Measurements from ENCODE around the gene TAOK2. TPM values are rescaled to one million over a fixed set of nuclear protein-coding genes. Genes with fewer than 3 reads are reported as not detected.

Gene TAOK2
- total and polyA plus RNA-seq, 2 of the 13 experiments (the other 11 are each of a cell fraction or from before 2014, with no cell fraction given), result 17.4 to 43.2 TPM

DNA sequence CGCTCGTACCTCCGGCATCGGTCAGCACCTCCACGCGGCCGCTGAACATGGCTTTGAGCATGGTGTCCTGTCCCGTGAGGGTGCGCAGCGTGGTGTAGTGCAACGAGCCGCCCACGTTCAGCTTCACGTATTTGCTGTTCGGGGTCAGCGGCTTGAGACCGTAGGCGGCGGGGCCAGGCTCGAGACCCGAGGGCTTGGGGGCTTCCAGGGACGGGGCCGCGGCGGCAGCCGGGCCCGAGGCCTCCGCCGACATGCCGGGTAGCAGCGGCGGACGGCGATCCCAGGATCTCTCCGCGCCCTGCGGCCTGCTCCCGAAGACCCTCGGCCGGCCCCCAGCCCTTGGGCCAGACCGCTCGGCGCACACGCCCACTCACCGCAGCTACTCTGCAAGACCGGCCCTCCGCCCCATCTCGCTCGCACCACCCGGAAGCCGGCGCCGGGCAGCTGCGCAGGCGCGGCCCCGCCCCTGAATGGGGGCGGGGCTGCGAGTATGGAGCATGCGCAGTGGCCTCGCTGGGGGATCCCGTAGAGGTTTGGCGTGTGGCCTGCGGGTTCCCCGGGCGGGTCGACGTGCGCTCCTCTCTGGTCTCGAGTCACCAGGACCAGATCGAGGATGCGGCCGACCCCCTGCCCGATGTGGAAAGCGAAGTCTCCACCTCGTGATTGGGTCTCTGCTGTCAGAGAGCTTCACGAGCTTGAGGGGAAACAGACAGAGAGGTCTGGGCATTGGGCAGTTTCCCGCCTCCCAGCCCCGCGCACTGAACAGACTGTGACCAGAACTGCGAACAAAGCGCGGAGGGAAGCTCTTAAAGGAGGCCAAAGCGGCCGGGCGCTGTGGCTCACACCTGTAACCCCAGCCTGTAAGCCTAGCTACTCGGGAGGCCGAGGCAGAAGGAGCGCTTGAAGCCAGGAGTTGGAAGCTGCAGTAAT lies 47.6 kb upstream of the TAOK2 start, which contains the start of gene KCTD13 (continued):
- TF ChIP-seq, protein P1, sequence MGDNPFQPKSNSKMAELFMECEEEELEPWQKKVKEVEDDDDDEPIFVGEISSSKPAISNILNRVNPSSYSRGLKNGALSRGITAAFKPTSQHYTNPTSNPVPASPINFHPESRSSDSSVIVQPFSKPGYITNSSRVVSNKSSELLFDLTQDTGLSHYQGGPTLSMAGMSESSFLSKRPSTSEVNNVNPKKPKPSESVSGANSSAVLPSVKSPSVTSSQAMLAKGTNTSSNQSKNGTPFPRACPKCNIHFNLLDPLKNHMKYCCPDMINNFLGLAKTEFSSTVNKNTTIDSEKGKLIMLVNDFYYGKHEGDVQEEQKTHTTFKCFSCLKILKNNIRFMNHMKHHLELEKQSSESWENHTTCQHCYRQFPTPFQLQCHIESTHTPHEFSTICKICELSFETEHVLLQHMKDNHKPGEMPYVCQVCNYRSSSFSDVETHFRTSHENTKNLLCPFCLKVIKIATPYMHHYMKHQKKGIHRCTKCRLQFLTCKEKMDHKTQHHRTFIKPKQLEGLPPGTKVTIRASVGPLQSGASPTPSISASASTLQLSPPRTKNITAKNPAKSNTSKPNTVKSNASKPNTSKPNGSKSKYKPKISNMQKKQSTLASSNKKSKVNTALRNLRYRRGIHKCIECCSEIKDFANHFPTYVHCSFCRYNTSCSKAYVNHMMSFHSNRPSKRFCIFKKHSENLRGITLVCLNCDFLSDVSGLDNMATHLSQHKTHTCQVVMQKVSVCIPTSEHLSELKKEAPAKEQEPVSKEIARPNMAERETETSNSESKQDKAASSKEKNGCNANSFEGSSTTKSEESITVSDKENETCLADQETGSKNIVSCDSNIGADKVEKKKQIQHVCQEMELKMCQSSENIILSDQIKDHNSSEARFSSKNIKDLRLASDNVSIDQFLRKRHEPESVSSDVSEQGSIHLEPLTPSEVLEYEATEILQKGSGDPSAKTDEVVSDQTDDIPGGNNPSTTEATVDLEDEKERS (CRISPR knock-in tag; IDR thresholded peaks at IDR 0.05), result no peak
- TF ChIP-seq SYNCRIP (IDR thresholded peaks at IDR 0.05; ENCODE audit: insufficient read depth, low read depth, low read length) (no peak), ZNF570 (CRISPR knock-in tag; IDR thresholded peaks at IDR 0.05; ENCODE audit: borderline replicate concordance) (0 out of 2 replicates have a peak, but pooled peaks have one; percentile 63), CHD4 (IDR thresholded peaks at IDR 0.05; ENCODE audit: borderline replicate concordance, low read length) (no peak), ZNF788 (CRISPR knock-in tag; IDR thresholded peaks at IDR 0.05; ENCODE audit: borderline replicate concordance) (peak; percentile 80), KAT2B (IDR thresholded peaks at IDR 0.05; ENCODE audit: borderline replicate concordance, low read depth, low read length) (no peak), ELF1 (CRISPR knock-in tag; IDR thresholded peaks at IDR 0.05) (peak; percentile 95), HES4 (CRISPR knock-in tag; IDR thresholded peaks at IDR 0.05; ENCODE audit: borderline replicate concordance) (no peak), GPN1 (CRISPR knock-in tag; IDR thresholded peaks at IDR 0.05; ENCODE audit: borderline replicate concordance) (peak; percentile 55; the same call in 1 of the 2 replicates), LCORL (IDR thresholded peaks at IDR 0.05) (no peak), LCORL (CRISPR knock-in tag; IDR thresholded peaks at IDR 0.05) (peak; percentile 35; the same call in 1 of the 2 replicates), ZSCAN20 (CRISPR knock-in tag; IDR thresholded peaks at IDR 0.05; ENCODE audit: borderline replicate concordance) (peak; percentile 76; the same call in 1 of the 2 replicates), NPAS2 (CRISPR knock-in tag; IDR thresholded peaks at IDR 0.05; ENCODE audit: borderline replicate concordance) (no peak), ZNF343 (CRISPR knock-in tag; IDR thresholded peaks at IDR 0.05) (peak; percentile 88; the same call in 1 of the 2 replicates), ZNF264 (CRISPR knock-in tag; IDR thresholded peaks at IDR 0.05) (peak; percentile 73), SMARCE1 (IDR thresholded peaks at IDR 0.05; ENCODE audit: borderline replicate concordance) (no peak)
- TF ChIP-seq, protein P2, sequence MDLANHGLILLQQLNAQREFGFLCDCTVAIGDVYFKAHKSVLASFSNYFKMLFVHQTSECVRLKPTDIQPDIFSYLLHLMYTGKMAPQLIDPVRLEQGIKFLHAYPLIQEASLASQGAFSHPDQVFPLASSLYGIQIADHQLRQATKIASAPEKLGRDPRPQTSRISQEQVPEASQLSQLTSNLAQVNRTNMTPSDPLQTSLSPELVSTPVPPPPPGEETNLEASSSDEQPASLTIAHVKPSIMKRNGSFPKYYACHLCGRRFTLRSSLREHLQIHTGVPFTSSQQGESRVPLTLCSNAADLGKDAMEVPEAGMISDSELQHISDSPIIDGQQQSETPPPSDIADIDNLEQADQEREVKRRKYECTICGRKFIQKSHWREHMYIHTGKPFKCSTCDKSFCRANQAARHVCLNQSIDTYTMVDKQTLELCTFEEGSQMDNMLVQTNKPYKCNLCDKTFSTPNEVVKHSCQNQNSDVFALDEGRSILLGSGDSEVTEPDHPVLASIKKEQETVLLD (CRISPR knock-in tag; IDR thresholded peaks at IDR 0.05; ENCODE audit: low read depth), result 0 out of 2 replicates have a peak, but pooled peaks have one; percentile 54
- TF ChIP-seq, protein P3, sequence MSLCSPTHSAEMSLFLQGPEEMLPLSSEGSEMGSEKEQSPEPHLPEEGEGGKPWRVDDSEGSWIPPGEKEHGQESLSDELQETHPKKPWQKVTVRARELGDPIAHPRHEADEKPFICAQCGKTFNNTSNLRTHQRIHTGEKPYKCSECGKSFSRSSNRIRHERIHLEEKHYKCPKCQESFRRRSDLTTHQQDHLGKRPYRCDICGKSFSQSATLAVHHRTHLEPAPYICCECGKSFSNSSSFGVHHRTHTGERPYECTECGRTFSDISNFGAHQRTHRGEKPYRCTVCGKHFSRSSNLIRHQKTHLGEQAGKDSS (CRISPR knock-in tag; IDR thresholded peaks at IDR 0.05; ENCODE audit: borderline replicate concordance, low read depth), result no peak; the same call in 1 of the 2 replicates
- TF ChIP-seq, protein P4, sequence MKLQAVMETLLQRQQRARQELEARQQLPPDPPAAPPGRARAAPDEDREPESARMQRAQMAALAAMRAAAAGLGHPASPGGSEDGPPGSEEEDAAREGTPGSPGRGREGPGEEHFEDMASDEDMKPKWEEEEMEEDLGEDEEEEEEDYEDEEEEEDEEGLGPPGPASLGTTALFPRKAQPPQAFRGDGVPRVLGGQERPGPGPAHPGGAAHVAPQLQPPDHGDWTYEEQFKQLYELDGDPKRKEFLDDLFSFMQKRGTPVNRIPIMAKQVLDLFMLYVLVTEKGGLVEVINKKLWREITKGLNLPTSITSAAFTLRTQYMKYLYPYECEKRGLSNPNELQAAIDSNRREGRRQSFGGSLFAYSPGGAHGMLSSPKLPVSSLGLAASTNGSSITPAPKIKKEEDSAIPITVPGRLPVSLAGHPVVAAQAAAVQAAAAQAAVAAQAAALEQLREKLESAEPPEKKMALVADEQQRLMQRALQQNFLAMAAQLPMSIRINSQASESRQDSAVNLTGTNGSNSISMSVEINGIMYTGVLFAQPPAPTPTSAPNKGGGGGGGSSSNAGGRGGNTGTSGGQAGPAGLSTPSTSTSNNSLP (IDR thresholded peaks at IDR 0.05; ENCODE audit: low read depth, low read length), result no peak
- TF ChIP-seq, protein P5, sequence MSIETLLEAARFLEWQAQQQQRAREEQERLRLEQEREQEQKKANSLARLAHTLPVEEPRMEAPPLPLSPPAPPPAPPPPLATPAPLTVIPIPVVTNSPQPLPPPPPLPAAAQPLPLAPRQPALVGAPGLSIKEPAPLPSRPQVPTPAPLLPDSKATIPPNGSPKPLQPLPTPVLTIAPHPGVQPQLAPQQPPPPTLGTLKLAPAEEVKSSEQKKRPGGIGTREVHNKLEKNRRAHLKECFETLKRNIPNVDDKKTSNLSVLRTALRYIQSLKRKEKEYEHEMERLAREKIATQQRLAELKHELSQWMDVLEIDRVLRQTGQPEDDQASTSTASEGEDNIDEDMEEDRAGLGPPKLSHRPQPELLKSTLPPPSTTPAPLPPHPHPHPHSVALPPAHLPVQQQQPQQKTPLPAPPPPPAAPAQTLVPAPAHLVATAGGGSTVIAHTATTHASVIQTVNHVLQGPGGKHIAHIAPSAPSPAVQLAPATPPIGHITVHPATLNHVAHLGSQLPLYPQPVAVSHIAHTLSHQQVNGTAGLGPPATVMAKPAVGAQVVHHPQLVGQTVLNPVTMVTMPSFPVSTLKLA (IDR thresholded peaks at IDR 0.05), result 0 out of 2 replicates have a peak, but pooled peaks have one; percentile 7

All from HepG2 (cell line).